WTC11 (cell line): Measurements from ENCODE around the gene CRYGN. TPM values are rescaled to one million over a fixed set of nuclear protein-coding genes. Genes with fewer than 3 reads are reported as not detected.

Source experiments
- ATAC-seq: fragments of 200-7000 bp; cut with Tn5 transposase; 2 replicates; pipeline ENCODE4 v1.10.0; 2021; ENCODE audit warnings: mild to moderate bottlenecking, moderate library complexity
- CTCF ChIA-PET: fragments of 300-600 bp; sonication (Branson Sonifier 250); formaldehyde crosslinking; loops from one replicate; lab custom pipeline; 2021; ENCODE audit warnings: antibody characterized with exemption; lab: Charles Lee
- POLR2A ChIA-PET: fragments of 350-600 bp; sonication (Branson Sonifier 250); formaldehyde crosslinking; loops from one replicate; lab custom pipeline; 2021; ENCODE audit warnings: antibody characterized with exemption; lab: Charles Lee
- DNase-seq: peaks from one replicate; pipeline ENCODE4 v3.0.0; 2021; ENCODE audit warnings: low spot score
- H3K27ac Mint-ChIP-seq: 2 replicates; pipeline ENCODE4 v1.8.0; 2021; ENCODE audit warnings: mixed read lengths
- H3K27me3 Mint-ChIP-seq: 2 replicates; pipeline ENCODE4 v1.8.0; 2021; ENCODE audit warnings: low read depth, mild to moderate bottlenecking, moderate library complexity, mixed read lengths
- H3K36me3 Mint-ChIP-seq: 2 replicates; pipeline ENCODE4 v1.8.0; 2021; ENCODE audit warnings: mixed read lengths
- H3K4me1 Mint-ChIP-seq: 2 replicates; pipeline ENCODE4 v1.8.0; 2022; ENCODE audit warnings: mixed read lengths
- H3K4me3 Mint-ChIP-seq: 2 replicates; pipeline ENCODE4 v1.8.0; 2021; ENCODE audit warnings: mild to moderate bottlenecking, moderate library complexity, mixed read lengths
- H3K9me3 Mint-ChIP-seq: 2 replicates; pipeline ENCODE4 v1.8.0; 2021; ENCODE audit warnings: mixed read lengths
- CBFB ChIP-seq: sonication (generic); formaldehyde crosslinking; IDR thresholded peaks from 2 replicates; pipeline ENCODE4 v1.8.1; 2022; ENCODE audit warnings: mild to moderate bottlenecking, low read depth, missing genetic modification reagents
- ETV6 ChIP-seq: sonication (generic); formaldehyde crosslinking; IDR thresholded peaks from 2 replicates; pipeline ENCODE4 v1.8.1; 2022; ENCODE audit warnings: mild to moderate bottlenecking, missing genetic modification reagents
- FOXJ3 ChIP-seq: sonication (generic); formaldehyde crosslinking; IDR thresholded peaks from 2 replicates; pipeline ENCODE4 v1.9.0; 2021; ENCODE audit warnings: missing genetic modification reagents, mild to moderate bottlenecking, borderline replicate concordance
- GABPB1 ChIP-seq: sonication (generic); formaldehyde crosslinking; IDR thresholded peaks from 2 replicates; pipeline ENCODE4 v1.8.1; 2023; ENCODE audit warnings: mild to moderate bottlenecking, missing genetic modification reagents
- HMGA2 ChIP-seq: fragments of 250-450 bp; sonication (Bioruptor Pico); IDR thresholded peaks from 2 replicates; pipeline ENCODE4 v1.4.0; 2021; ENCODE audit warnings: mild to moderate bottlenecking, moderate library complexity
- IRF2 ChIP-seq: sonication (generic); formaldehyde crosslinking; IDR thresholded peaks from 2 replicates; pipeline ENCODE4 v1.8.0; 2022; ENCODE audit warnings: low read depth, missing genetic modification reagents, borderline replicate concordance
- NR1H2 ChIP-seq: sonication (generic); formaldehyde crosslinking; IDR thresholded peaks from 2 replicates; pipeline ENCODE4 v1.9.0; 2021; ENCODE audit warnings: mild to moderate bottlenecking, moderate library complexity, missing genetic modification reagents
- PRRX2 ChIP-seq: fragments of 250-450 bp; sonication (Bioruptor Pico); IDR thresholded peaks from 2 replicates; pipeline ENCODE4 v1.8.0; 2021; ENCODE audit warnings: mild to moderate bottlenecking
- SOX15 ChIP-seq: fragments of 250-450 bp; sonication (Bioruptor Pico); IDR thresholded peaks from 2 replicates; pipeline ENCODE4 v1.9.0; 2021; ENCODE audit warnings: mild to moderate bottlenecking
- TEAD1 ChIP-seq: sonication (generic); formaldehyde crosslinking; IDR thresholded peaks from 2 replicates; pipeline ENCODE4 v1.8.0; 2022; ENCODE audit warnings: mild to moderate bottlenecking, missing genetic modification reagents
- ZBTB21 ChIP-seq: sonication (generic); formaldehyde crosslinking; IDR thresholded peaks from 2 replicates; pipeline ENCODE4 v1.8.1; 2023; ENCODE audit warnings: mild to moderate bottlenecking, missing genetic modification reagents, borderline replicate concordance
- ZNF232 ChIP-seq: sonication (generic); formaldehyde crosslinking; IDR thresholded peaks from 2 replicates; pipeline ENCODE4 v1.8.0; 2022; ENCODE audit warnings: mild to moderate bottlenecking, missing genetic modification reagents
- total RNA-seq: library from RNA; stranded (reverse); gene quantifications from 3 replicates; pipeline ENCODE4 v1.2.3, GENCODE V29; 2021
- TF ChIP-seq, protein P1 (sequence below): sonication (generic); formaldehyde crosslinking; conservative IDR thresholded peaks from 2 replicates; pipeline ENCODE4 v1.8.1; 2023; ENCODE audit warnings: mild to moderate bottlenecking, low read depth, missing genetic modification reagents, moderate library complexity
- TF ChIP-seq, protein P2 (sequence below): fragments of 250-450 bp; sonication (Bioruptor Pico); IDR thresholded peaks from 2 replicates; pipeline ENCODE4 v1.8.0; 2021; ENCODE audit warnings: mild to moderate bottlenecking
- TF ChIP-seq, protein P3 (sequence below): fragments of 250-450 bp; sonication (Bioruptor Pico); IDR thresholded peaks from 2 replicates; pipeline ENCODE4 v1.9.0; 2021; ENCODE audit warnings: moderate library complexity, mild to moderate bottlenecking, inconsistent platforms, borderline replicate concordance
- TF ChIP-seq, protein P4 (sequence below): sonication (generic); formaldehyde crosslinking; IDR thresholded peaks from 2 replicates; pipeline ENCODE4 v1.8.0; 2022; ENCODE audit warnings: mild to moderate bottlenecking, missing genetic modification reagents
- TF ChIP-seq, protein P5 (sequence below): sonication (generic); formaldehyde crosslinking; IDR thresholded peaks from 2 replicates; pipeline ENCODE4 v1.8.0; 2022; ENCODE audit warnings: mild to moderate bottlenecking, missing genetic modification reagents

Gene CRYGN
- total RNA-seq, 1 experiment from 2014 or later = 1.5 TPM

DNA sequence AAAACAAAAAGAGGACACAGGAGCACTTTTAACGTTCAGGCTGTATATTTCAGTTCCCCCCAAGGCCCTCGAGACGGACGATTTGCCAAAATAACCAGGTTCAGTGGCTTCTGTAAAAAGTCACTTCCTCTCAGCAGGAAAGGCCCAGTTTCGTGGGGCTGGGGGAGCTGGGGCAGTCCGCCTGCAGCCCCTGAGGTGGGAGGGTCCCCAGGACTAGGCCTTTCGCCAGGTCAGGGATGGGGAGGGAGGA lies 58.9 kb downstream of the CRYGN start:
- H3K27ac Mint-ChIP-seq = no peak overlapping the region
- POLR2A ChIA-PET = interaction anchor here (0.6 to 1.0 kb wide), 2 partner anchors 25 to 39 kb away, joined by 3 read pairs; partner anchors contain the start of gene NUB1
- H3K9me3 Mint-ChIP-seq = no peaks in the 10 kb centered on the region
- DNase-seq = no peak
- H3K36me3 Mint-ChIP-seq = peaks cover 20% of the 10 kb centered on the region
- TF ChIP-seq, protein P1, sequence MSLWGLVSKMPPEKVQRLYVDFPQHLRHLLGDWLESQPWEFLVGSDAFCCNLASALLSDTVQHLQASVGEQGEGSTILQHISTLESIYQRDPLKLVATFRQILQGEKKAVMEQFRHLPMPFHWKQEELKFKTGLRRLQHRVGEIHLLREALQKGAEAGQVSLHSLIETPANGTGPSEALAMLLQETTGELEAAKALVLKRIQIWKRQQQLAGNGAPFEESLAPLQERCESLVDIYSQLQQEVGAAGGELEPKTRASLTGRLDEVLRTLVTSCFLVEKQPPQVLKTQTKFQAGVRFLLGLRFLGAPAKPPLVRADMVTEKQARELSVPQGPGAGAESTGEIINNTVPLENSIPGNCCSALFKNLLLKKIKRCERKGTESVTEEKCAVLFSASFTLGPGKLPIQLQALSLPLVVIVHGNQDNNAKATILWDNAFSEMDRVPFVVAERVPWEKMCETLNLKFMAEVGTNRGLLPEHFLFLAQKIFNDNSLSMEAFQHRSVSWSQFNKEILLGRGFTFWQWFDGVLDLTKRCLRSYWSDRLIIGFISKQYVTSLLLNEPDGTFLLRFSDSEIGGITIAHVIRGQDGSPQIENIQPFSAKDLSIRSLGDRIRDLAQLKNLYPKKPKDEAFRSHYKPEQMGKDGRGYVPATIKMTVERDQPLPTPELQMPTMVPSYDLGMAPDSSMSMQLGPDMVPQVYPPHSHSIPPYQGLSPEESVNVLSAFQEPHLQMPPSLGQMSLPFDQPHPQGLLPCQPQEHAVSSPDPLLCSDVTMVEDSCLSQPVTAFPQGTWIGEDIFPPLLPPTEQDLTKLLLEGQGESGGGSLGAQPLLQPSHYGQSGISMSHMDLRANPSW (CRISPR knock-in tag) = no peak
- TF ChIP-seq TEAD1 (CRISPR knock-in tag) = no peak
- TF ChIP-seq CBFB = 0 out of 2 replicates have a peak, but pooled peaks have one; percentile 18
- TF ChIP-seq ZBTB21 (CRISPR knock-in tag) = 0 out of 2 replicates have a peak, but pooled peaks have one; percentile 11
- no peak for TF ChIP-seq HMGA2 (CRISPR knock-in tag)
- TF ChIP-seq ZNF232 (CRISPR knock-in tag) = no peak
- TF ChIP-seq, all 79 proteins: peak for 2
- Mint-ChIP-seq H3K27me3 (peaks cover 25% of the 10 kb centered on the region), H3K4me1 (peaks cover 12% of the 10 kb centered on the region), H3K4me3 (peak overlapping the region; percentile 47)
- CTCF ChIA-PET = interaction anchor here (0.9 to 3.0 kb wide), 3 partner anchors 9 to 68 kb away, joined by 3 to 12 read pairs (median 3); no protein-coding TSS in a partner anchor
- no peak for ATAC-seq

DNA sequence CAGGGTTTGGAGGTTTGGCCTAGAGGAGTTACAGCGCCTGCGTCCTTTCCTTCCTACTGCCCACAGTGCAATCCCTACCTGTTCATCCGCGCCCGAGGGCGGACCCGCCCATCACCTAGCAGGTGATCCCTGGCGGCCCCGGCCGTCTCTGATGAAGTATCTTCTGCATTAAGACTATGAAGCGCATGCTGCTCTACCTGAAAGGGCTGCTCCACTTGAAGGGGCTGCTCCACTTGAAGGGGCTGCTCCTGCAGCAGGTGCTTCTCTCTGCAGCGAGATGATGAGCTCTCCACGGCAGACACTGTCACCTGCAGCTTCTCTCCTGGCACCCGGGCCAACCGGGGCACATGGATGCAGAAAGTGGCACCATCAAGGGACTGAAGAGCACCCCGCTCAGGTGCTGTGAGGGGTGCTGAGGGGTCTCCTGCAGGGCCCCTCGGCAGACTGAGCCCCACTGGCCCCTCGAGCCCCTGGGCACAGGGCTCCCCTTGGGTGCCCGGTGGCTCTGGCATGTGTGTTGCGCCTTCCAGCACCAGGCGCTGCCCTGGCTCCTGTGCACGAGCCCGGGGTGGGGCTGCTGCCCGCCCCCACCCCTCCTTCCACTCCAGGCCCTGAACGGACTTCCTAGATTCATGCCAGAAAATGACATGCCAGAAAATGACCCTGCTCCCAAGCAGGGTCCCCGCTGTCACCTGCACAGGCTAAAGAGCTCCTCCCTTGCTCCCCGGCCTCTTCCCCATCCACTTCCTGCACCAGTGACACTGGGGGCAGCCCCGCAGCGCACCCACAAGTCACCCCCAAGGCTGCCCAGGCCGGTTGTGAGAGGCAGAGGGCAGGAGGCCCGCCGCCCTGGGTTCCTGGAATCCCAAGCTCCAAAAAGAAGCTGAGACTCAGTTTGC lies 59.5 kb downstream of the CRYGN start:
- POLR2A ChIA-PET = interaction anchor here (0.6 to 1.0 kb wide), 2 partner anchors 26 to 39 kb away, joined by 3 read pairs; partner anchors contain the start of gene NUB1
- ATAC-seq (no peak), DNase-seq (no peak)
- Mint-ChIP-seq H3K4me1 (peaks cover 12% of the 10 kb centered on the region), H3K4me3 (peak overlapping the region; percentile 47), H3K27ac (no peak overlapping the region), H3K9me3 (no peaks in the 10 kb centered on the region), H3K36me3 (peaks cover 22% of the 10 kb centered on the region), H3K27me3 (peaks cover 25% of the 10 kb centered on the region)
- TF ChIP-seq, protein P2, sequence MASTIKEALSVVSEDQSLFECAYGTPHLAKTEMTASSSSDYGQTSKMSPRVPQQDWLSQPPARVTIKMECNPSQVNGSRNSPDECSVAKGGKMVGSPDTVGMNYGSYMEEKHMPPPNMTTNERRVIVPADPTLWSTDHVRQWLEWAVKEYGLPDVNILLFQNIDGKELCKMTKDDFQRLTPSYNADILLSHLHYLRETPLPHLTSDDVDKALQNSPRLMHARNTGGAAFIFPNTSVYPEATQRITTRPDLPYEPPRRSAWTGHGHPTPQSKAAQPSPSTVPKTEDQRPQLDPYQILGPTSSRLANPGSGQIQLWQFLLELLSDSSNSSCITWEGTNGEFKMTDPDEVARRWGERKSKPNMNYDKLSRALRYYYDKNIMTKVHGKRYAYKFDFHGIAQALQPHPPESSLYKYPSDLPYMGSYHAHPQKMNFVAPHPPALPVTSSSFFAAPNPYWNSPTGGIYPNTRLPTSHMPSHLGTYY (CRISPR knock-in tag) = no peak
- TF ChIP-seq, protein P3, sequence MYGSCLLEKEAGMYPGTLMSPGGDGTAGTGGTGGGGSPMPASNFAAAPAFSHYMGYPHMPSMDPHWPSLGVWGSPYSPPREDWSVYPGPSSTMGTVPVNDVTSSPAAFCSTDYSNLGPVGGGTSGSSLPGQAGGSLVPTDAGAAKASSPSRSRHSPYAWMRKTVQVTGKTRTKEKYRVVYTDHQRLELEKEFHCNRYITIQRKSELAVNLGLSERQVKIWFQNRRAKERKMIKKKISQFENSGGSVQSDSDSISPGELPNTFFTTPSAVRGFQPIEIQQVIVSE (CRISPR knock-in tag) = no peak
- CTCF ChIA-PET = interaction anchor here (0.9 to 3.0 kb wide), 4 partner anchors 9 to 68 kb away, joined by 3 to 12 read pairs (median 4); no protein-coding TSS in a partner anchor

DNA sequence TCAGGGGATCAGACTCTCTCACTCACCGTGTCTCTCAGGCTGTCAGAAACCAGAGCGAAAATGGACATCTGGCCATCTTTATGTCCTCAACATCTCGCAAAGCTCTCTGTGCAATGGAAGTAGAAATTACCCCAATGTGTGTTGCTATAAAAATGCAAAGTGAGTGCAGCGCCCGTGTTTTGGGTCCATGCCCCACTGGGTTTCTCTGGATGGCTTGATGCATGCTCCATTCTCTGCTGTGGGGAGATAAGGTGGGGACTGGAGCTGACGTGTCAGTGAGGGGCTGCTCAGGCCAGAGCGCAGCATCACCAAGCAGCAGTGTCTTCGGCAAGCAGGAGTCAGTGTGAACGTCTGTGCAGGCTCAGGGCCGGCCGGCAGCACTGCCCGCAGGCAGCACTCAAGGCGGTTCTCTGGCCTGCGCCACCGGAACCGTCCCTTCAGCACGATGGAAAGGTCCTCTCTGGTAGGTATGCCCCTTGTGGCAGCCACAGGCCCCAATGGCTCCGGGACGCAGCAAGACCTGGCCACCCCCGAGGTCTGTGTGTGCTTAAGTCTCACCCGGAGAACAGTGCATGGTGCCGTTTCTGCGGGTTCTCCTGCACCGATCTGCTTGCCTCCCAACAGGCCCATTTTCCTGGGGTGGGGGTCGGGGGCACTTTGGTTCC lies 60.3 kb downstream of the CRYGN start:
- no peak overlapping the region; the same call in 1 of the 2 replicates for H3K27ac Mint-ChIP-seq
- H3K9me3 Mint-ChIP-seq = no peaks in the 10 kb centered on the region
- peaks cover 12% of the 10 kb centered on the region for H3K4me1 Mint-ChIP-seq
- TF ChIP-seq ETV6 (CRISPR knock-in tag) (no peak), SOX15 (CRISPR knock-in tag) (no peak), IRF2 (no peak), FOXJ3 (CRISPR knock-in tag) (no peak), NR1H2 (no peak), PRRX2 (CRISPR knock-in tag) (no peak), GABPB1 (CRISPR knock-in tag) (no peak)
- TF ChIP-seq, protein P4, sequence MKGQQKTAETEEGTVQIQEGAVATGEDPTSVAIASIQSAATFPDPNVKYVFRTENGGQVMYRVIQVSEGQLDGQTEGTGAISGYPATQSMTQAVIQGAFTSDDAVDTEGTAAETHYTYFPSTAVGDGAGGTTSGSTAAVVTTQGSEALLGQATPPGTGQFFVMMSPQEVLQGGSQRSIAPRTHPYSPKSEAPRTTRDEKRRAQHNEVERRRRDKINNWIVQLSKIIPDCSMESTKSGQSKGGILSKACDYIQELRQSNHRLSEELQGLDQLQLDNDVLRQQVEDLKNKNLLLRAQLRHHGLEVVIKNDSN (CRISPR knock-in tag) = no peak
- TF ChIP-seq, protein P5, sequence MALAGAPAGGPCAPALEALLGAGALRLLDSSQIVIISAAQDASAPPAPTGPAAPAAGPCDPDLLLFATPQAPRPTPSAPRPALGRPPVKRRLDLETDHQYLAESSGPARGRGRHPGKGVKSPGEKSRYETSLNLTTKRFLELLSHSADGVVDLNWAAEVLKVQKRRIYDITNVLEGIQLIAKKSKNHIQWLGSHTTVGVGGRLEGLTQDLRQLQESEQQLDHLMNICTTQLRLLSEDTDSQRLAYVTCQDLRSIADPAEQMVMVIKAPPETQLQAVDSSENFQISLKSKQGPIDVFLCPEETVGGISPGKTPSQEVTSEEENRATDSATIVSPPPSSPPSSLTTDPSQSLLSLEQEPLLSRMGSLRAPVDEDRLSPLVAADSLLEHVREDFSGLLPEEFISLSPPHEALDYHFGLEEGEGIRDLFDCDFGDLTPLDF = no peak
- TF ChIP-seq, protein P1 (CRISPR knock-in tag) = no peak
- H3K36me3 Mint-ChIP-seq = peaks cover 21% of the 10 kb centered on the region
- peak; percentile 54 for DNase-seq
- peaks cover 25% of the 10 kb centered on the region for H3K27me3 Mint-ChIP-seq
- POLR2A ChIA-PET = no interaction called here
- CTCF ChIA-PET = interaction anchor here (1.3 kb wide), 1 partner anchor 11 kb away, joined by 6 read pairs; no protein-coding TSS in a partner anchor
- no peak overlapping the region for H3K4me3 Mint-ChIP-seq
- ATAC-seq = peak; percentile 56
